HG02759 (cell line): ENCODE data around the gene PLCB4.
A peak's percentile ranks its signal among the peaks of the same experiment; 100 is the strongest.

ENCODE experiments used
- ATAC-seq: cut with Tn5 transposase; IDR thresholded peaks from one replicate; pipeline ENCODE4 v1.9.1; 2021; ENCODE audit warnings: mild to moderate bottlenecking, moderate library complexity; ENCODE audit not compliant: unreplicated experiment

Gene PLCB4

DNA sequence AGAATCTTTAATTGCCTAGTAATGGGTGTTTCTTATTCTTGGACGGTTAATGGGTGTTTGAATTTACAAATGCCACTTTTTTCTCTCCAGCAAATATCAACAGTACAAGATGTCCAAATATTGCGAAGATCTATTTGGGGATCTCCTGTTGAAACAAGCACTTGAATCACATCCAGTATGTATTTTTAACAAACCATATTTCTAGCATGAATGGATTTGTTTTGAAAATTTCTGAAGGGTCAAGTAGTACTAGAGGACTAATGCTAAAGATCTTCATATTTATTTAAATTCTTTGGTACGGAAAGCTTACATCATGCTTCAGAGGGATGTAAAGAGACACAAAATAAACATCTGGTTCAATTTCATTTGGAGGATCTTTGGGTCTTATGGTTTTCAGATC is 321.6 kb downstream of the PLCB4 start:
- no peak for ATAC-seq

GRCh38 chr20:9392892-9393857 is 324.3 kb downstream of the PLCB4 start:
- ATAC-seq = no peak

DNA sequence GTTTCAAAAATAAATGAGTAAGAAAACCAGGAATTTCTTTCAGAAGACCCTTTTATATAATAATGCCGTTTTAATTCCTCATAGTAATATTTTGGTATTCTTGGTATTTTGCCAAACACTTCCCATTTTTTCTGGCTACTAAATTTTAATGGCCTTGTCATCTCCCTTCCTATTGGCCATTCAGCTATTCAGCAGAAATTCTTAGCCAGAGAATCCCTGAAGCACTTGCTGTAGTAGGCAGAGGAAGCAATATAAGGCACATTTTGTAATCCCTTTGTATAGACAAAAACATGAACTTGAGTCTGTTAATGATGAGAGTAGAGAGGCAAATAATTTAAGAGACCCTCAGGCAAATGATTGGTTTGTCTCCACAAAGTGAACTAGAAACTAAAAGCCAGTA is 327.1 kb downstream of the PLCB4 start:
- ATAC-seq = no peak

- ATAC-seq = peak; percentile 92
Measured at GRCh38 chr20:9397928-9398327, 329.0 kb downstream of the PLCB4 start.

- ATAC-seq = no peak
Measured at GRCh38 chr20:9398882-9399281, 330.0 kb downstream of the PLCB4 start.

DNA sequence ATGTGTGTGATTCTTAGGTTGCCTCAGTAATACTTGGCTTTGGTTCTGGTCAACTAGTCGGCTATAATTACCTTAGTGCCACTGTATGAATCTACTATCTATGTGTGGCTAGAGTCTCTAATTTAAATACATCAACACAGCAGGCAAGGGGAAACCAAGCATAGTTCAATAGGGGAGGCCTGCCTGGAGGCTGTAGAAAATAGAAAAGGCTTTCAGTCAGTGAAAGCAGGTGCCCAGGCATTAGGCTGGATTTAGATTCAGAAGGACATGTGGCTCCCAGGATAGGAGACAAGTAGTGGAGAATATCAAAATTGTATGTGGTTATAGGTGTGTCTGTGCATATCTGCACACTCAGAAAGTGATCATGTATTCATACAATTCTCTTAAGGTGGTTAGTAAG is 330.4 kb downstream of the PLCB4 start:
- no peak for ATAC-seq

GRCh38 chr20:9400171-9401025 is 331.5 kb downstream of the PLCB4 start:
- no peak for ATAC-seq

DNA sequence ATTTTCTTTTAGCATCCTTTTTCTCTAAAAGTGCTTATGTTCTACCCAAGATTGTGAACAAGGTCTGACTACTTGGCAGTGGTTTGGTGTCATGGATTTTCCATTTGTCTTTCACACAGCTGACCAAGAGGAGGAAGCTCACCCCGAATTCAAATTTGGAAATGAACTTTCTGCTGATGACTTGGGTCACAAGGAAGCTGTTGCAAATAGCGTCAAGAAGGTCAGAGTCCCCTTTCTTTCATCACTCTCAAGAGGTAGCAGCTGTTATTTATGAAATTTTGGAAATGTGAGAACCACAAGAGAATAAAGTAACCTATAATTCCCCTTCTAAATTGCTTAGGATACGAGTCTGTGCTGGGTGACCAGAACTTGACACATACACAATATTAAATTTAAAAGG is 332.5 kb downstream of the PLCB4 start:
- ATAC-seq = no peak

GRCh38 chr20:9402141-9402540 is 333.3 kb downstream of the PLCB4 start:
- no peak for ATAC-seq

DNA sequence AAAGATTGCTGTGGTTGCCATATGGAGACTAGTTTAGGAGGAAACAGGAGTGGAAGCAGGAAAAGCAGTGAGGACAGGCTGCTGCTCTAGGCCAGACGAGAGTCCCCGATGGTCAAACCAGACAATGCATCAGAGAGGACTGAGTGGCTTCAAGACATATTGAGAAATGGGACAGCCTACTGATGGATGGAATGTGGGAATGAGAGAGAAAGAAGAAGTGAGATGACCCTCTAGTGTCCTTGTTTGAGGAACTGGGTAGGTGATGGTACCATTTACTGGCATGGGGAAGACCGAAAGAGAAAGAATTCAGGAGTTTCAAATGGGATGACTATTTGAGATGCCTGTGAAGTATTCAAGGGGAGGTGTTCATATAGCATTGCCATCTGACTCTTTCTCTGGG is 333.7 kb downstream of the PLCB4 start:
- ATAC-seq = no peak

DNA sequence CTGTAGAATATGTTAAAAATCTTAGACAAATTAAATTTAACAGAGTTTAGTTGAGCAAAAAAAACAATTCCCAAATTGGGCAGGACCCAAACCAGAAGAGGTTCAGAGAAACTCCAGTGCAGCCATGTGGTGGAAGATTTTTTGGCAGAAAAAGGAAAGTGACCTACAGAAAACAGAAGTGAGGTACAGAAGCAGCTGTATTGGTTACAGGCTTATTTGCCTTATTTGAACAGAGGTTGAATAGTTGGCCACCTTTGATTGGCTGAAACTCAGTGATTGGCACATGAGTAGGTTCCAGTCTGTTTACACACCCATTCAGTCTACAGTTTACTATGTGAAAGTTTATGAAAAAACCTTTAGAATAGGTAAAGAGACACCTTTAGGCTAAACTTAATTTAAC is 334.6 kb downstream of the PLCB4 start:
- no peak for ATAC-seq

- peak; percentile 71 for ATAC-seq
Measured at GRCh38 chr20:9407805-9408421, 339.0 kb downstream of the PLCB4 start.

DNA sequence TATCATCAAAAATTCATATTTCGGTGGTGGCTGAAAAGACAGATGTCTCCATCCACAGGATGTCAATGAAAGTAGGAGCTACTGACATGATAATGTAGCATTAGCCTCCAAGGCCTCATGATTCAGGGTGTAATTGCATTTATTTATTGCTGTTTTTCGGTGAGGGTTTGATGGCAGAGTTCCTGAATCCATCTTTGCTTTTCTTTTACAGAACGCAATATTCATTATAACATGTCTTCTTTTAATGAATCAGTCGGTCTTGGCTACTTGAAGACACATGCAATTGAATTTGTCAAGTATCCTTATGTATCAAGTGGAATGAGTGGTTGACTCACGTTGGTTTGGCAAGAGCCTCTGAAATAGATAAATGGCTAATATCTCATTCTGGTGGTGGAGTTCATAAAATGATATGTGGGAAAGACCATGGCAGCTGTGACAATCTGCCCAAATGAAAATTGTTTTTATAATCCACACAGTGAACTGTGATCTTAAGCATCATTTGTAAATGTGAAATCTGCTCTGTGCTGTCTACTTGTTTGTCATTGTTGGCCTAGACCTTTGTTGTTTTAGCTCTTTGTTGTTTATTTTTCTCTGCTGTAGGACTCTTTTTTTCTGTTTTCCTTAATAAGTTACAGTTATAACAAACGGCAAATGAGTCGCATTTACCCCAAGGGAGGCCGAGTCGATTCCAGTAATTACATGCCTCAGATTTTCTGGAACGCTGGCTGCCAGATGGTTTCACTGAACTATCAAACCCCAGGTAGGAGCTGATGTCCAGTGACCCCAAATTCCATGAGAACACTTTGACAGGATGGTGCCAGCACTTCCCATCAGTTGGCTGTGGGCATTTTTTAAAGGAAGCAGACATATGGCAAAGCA is 339.8 kb downstream of the PLCB4 start:
- ATAC-seq = no peak

- no peak for ATAC-seq
Measured at GRCh38 chr20:9409352-9409751, 340.5 kb downstream of the PLCB4 start.

DNA sequence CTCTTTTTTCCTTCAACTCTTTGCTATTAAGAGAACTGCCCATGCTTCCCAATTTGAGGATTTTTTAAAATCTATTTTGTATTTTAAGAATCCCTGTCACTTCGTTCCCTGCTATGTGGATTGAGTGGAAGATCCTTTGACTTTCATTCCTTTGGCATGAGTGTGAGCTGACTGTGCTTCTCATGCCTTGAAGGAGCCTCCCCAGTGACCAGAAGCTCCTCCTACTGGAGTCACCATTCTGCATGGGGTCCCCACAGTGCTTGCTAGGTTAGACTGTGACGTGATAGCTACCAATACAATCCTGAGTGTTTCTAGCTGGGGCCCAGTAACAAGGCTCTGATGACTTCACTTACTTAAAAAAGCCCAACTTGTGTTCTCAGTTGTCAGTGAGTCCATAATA is 341.1 kb downstream of the PLCB4 start:
- ATAC-seq = no peak

DNA sequence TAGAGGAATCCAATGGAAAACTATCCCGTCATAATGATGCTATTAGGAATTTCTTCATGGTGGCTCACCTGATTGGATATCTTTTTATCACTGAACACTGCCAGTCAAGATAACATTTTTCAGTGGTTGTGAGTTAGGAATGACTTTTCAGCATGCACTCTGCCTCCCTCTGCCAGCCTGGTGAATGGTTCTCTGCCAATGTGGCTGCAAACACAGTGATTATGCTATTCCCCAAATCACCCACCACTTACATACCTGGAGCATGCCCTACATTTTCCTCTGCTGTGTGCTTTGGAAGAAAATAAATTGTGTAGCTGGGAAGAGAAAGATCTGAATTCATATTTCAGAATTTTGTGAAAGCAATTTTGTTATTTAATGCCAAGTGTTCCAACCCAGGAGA is 342.9 kb downstream of the PLCB4 start:
- no peak for ATAC-seq

GRCh38 chr20:9412309-9412708 is 343.4 kb downstream of the PLCB4 start:
- ATAC-seq = peak; percentile 79

DNA sequence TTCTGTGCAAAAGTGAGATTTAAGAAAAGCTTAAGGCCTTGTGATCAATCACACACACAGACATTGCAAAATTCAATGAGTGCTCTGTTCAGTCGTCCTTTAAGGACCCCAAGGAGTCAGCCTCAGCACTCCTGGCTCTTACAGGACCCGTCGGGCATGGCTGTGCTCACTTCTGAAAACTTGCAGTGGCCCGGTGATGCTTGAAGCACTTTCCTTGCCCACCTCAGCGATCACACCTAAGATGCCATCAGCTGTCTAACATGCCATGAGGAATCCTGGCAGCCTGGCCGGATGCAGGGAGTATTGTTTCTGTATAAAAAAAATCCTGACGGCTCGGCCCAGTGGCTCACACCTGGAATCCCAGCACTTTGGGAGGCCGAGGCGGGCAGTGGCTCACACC is 344.1 kb downstream of the PLCB4 start:
- no peak for ATAC-seq

DNA sequence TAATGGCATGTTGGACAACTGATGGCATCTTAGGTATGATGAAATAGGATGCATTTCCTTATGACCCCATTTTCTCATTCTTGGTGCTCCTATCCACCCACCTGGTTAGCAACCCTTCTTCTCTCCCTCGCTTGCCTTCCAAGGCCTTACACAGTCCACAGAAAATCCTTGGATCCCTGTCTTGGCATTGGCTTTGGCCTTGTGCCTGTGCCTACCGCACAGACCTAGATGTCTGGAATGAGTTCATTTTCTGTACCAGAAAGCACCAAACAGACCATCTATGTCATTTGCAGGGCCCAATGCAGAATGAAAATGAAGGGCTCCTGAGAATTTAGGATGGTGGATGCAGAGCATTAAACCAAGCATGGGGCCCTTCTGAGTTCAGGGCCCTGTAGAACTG is 346.5 kb downstream of the PLCB4 start:
- ATAC-seq = no peak

DNA sequence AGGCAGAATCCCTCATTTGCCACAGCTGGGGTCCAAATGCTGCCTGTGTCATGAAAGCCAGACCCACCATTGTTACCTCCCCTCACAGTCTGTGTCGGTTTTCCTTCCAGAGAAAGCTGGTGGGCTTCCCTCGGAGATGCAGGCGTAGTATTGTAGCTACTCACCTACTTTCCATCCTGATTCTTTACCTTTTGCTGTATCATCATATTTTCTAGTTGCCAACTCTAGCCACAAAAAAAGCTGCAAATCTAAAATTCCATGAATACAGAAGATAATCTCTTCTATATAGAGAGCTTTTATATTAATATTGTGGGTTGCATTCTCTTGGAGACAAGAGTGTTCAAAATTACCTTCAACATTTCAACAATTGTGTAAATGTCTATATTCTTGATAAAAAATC is 347.5 kb downstream of the PLCB4 start:
- no peak for ATAC-seq
